ENCODE results near the gene RASGRF2.

GRCh38 chr5:81017320-81017719, 57.2 kb downstream of the RASGRF2 start:
- TF ChIP-seq CTCF (IDR thresholded peaks at IDR 0.05; ENCODE audit: insufficient read depth, low read length) (no peak), POLR2AphosphoS5 (IDR thresholded peaks at IDR 0.05; ENCODE audit: low read depth) (no peak), SPI1 (IDR thresholded peaks at IDR 0.05; ENCODE audit: borderline replicate concordance, low read depth) (no peak), GABPA (IDR thresholded peaks at IDR 0.05; ENCODE audit: low read depth) (no peak), REST (IDR thresholded peaks at IDR 0.05; ENCODE audit: insufficient replicate concordance, low read depth) (no peak)
